GM13977 (cell line): ENCODE measurements around the gene NTM.
"Not testable (repeated sequence)": the region's sequence is repeated elsewhere in the genome, so short reads cannot be mapped to it uniquely, and the experiment has no call there.

ENCODE experiments used
- DNase-seq: peaks from one replicate; pipeline ENCODE4 v3.0.0; 2012; ENCODE audit warnings: low spot score
- CTCF ChIP-seq: IDR thresholded peaks from 2 replicates; pipeline ENCODE4 v1.5.1; 2012; ENCODE audit warnings: mild to moderate bottlenecking, control low read depth; ENCODE audit not compliant: insufficient read depth; ENCODE audit errors: extremely low read depth, missing control alignments
- in situ Hi-C: fragments of 300-500 bp; cut with MboI; formaldehyde crosslinking; loops from one replicate; pipeline ENCODE4 v1.12.0; 2022; ENCODE audit warnings: low sequenced_read_pairs, low pct_unique_long_range_greater_than_20kb, mixed read lengths, inconsistent platforms; ENCODE audit not compliant: unreplicated experiment

Gene NTM

GRCh38 chr11:131334601-131335000 lies 35.8 kb upstream of the NTM start:
- DNase-seq: no peak
- TF ChIP-seq CTCF: no peak
- in situ Hi-C loops: no loop called here

GRCh38 chr11:131341900-131342299 lies 28.5 kb upstream of the NTM start:
- DNase-seq, in situ Hi-C loops: not testable (repeated sequence)

- DNase-seq, in situ Hi-C loops: not testable (repeated sequence)
Measured at GRCh38 chr11:131342442-131342841, 28.0 kb upstream of the NTM start.

- no peak for TF ChIP-seq CTCF
- in situ Hi-C loops: no loop called here
- DNase-seq: no peak
Measured at GRCh38 chr11:131345406-131345805, 25.0 kb upstream of the NTM start.

- no peak for TF ChIP-seq CTCF
- DNase-seq: no peak
- in situ Hi-C loops: no loop called here
Measured at GRCh38 chr11:131349368-131350086, 20.9 kb upstream of the NTM start.

- no peak for TF ChIP-seq CTCF
- no peak for DNase-seq
- in situ Hi-C loops: no loop called here
Measured at GRCh38 chr11:131350872-131351271, 19.5 kb upstream of the NTM start.

GRCh38 chr11:131351848-131352247 lies 18.6 kb upstream of the NTM start:
- in situ Hi-C loops: no loop called here
- DNase-seq: no peak
- no peak for TF ChIP-seq CTCF

GRCh38 chr11:131353766-131354165 lies 16.6 kb upstream of the NTM start:
- in situ Hi-C loops: no loop called here
- no peak for TF ChIP-seq CTCF

More at GRCh38 chr11:131353766-131354165, 16.6 kb upstream of the NTM start:
- no peak for DNase-seq
